GM10248 (cell line): ENCODE results near the gene KCNJ14.

Experiments used
- CTCF ChIA-PET: fragments of 300-600 bp; sonication (Branson Sonifier 250); formaldehyde crosslinking; extraction: SDS; loops from one replicate; lab custom pipeline; 2021; ENCODE audit warnings: antibody characterized with exemption; lab: Yijun Ruan, JAX
- POLR2A ChIA-PET: fragments of 350-650 bp; sonication (Branson Sonifier 250); formaldehyde crosslinking; extraction: SDS; loops from one replicate; lab custom pipeline; 2020; ENCODE audit warnings: antibody characterized with exemption; lab: Yijun Ruan, JAX
- DNase-seq: peaks from one replicate; pipeline ENCODE4 v3.0.0; 2012; ENCODE audit errors: extremely low spot score
- CTCF ChIP-seq: IDR thresholded peaks from 2 replicates; pipeline ENCODE4 v1.5.1; 2012; ENCODE audit warnings: mild to moderate bottlenecking, low read depth; ENCODE audit errors: extremely low read depth, missing control alignments, control extremely low read depth

KCNJ14 gene

GRCh38 chr19:48478339-48479256 is 23.2 kb downstream of the KCNJ14 start:
- TF ChIP-seq CTCF: no peak
- no peak for DNase-seq
- CTCF ChIA-PET: interaction anchor here (3.4 kb wide), 1 partner anchor 11 kb away, joined by 26 read pairs; no protein-coding TSS in a partner anchor
- POLR2A ChIA-PET: no interaction called here

GRCh38 chr19:48479686-48480085 is 24.3 kb downstream of the KCNJ14 start:
- ChIA-PET POLR2A (no interaction called here), CTCF (interaction anchor here (1.0 to 3.4 kb wide), 3 partner anchors 10 to 104 kb away, joined by 3 to 26 read pairs (median 6); no protein-coding TSS in a partner anchor)
- no peak for DNase-seq
- no peak for TF ChIP-seq CTCF

- POLR2A ChIA-PET: no interaction called here
- CTCF ChIA-PET: interaction anchor here (1.0 to 3.4 kb wide), 3 partner anchors 9 to 104 kb away, joined by 3 to 26 read pairs (median 6); no protein-coding TSS in a partner anchor
- TF ChIP-seq CTCF: no peak
- DNase-seq: no peak
These were observed 24.8 kb downstream of the KCNJ14 start for GRCh38 chr19:48480183-48480557.

- no peak for TF ChIP-seq CTCF
- CTCF ChIA-PET: interaction anchor here (1.4 to 3.4 kb wide), 3 partner anchors 9 to 128 kb away, joined by 4 to 26 read pairs (median 6); no protein-coding TSS in a partner anchor
- no peak for DNase-seq
- POLR2A ChIA-PET: no interaction called here
These were observed 25.5 kb downstream of the KCNJ14 start for GRCh38 chr19:48480558-48481500.

GRCh38 chr19:48481846-48482639 is 26.7 kb downstream of the KCNJ14 start:
- CTCF ChIA-PET: interaction anchor here (1.4 to 3.4 kb wide), 3 partner anchors 7 to 127 kb away, joined by 4 to 26 read pairs (median 6); no protein-coding TSS in a partner anchor
- no peak for TF ChIP-seq CTCF
- DNase-seq: no peak
- POLR2A ChIA-PET: no interaction called here

GRCh38 chr19:48483301-48483700 is 27.9 kb downstream of the KCNJ14 start:
- TF ChIP-seq CTCF: no peak
- CTCF ChIA-PET: no interaction called here
- no peak for DNase-seq
- POLR2A ChIA-PET: interaction anchor here (0.6 kb wide), 1 partner anchor 122 kb away, joined by 6 read pairs; no protein-coding TSS in a partner anchor
